HG02852 (cell line): Measurements from ENCODE around the gene UNC119B.
"Not testable (repeated sequence)": the region's sequence is repeated elsewhere in the genome, so short reads cannot be mapped to it uniquely, and the experiment has no call there.

Source experiments
- ATAC-seq: cut with Tn5 transposase; IDR thresholded peaks from one replicate; pipeline ENCODE4 v1.9.1; 2021; ENCODE audit warnings: mild to moderate bottlenecking, moderate library complexity; ENCODE audit not compliant: unreplicated experiment

UNC119B gene

DNA sequence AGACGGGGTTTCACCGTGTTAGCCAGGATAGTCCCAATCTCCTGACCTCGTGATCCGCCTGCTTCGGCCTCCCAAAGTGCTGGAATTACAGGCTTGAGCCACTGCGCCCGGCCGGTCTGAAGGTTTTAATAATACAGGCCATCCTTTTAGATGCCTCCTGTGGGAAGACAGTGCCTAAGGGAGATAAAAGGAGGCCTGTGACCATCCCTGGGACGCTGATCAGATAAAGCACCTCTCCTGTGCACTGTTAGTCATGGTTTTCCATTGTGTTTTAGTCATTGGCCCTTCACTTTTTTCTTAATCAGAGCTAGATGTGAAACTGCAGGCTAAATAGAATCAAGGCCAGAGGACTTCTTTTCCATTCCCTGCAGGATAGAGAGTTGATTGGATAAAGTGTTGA is 7.8 kb downstream of the UNC119B start:
- ATAC-seq: no peak

GRCh38 chr12:120719072-120719471 is 8.8 kb downstream of the UNC119B start:
- ATAC-seq: no peak

DNA sequence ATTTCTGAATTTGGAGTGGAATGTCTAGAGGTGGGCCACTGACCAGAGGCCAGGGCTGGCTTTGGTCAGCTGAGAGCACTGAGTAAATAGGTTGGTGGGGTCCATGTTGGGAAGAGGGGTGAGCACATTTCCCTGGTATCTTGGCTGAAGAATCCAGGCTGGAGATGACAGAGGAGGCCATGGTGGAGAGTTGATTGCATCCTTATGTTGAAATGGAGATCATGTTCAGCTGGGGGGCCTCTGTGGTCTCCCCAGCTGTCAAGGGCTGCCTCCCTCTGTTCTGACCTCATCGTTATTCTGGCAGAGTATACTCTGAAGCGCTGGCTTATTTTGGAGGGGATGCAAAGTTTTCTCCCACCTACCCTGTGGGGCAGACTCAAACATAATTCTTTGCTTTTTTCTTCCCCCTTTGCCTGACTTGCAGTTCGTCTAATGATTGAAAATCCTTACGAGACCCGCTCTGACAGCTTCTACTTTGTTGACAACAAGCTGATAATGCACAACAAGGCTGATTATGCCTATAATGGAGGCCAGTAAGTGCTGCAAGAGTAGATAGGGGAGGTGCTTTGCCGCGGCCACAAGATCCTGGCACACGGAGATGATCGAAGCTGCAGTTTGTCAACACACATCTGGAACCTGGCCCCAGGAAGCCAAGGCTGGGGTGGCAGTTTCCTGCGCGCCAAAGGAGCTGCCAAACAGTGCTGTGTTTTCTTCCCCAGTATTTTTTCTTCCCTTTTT is 9.4 kb downstream of the UNC119B start:
- no peak for ATAC-seq

DNA sequence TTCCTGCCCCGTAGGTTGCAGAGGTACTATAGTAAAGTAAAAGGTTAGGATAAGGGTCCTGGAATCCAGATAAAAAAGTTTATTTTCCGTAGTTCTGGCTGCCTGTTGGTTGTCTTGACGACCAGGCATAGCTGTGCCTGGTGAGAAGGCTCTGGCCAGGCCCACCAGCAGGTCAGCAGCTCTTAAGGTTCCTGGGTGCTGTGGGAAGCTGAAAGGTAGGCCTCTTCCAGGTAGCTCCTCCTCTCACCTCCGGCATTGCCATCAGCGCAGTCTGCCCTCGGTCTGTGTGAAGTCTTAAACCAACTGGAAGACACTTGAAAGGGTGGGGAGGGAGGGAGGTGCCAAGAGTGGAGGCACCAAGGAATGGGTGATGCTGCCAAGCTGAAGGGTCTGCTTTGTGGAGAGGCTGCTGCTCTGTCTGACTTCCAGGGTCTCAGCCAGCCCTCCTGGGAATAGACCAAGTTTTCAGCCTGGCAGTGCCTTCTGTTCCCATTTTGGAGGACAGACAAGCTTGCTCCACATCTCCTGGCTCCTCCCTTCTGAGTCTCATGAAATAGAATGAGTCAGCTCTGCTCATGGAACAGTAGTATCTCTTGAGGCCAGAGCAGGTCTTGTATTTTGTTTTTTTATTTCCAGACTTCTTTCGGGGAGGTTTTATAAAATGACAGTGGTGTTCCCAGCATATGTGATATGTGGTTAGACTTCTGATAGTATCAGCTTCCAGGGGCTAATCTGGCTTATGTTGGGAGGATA is 10.2 kb downstream of the UNC119B start:
- ATAC-seq: no peak

GRCh38 chr12:120720987-120721801 is 10.9 kb downstream of the UNC119B start:
- ATAC-seq: no peak

DNA sequence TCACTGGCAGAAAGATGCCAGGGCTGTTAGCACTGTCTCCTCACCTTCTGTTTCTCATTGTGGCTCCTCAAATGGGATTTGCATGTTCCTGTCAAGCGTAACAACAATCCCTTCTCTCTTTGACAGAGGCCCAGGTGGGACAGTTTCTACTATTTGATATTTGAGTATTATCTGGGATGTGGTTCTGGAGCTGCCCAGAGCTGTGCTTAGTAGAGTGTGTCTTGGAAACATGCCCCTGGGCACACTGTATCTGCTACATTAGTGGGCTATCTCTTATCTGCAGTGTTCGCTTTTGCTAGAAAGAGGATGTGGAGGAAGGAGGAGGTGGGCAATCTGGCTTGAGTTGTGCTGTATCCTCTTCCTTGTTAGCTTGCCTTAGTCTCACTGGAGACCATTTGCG is 11.6 kb downstream of the UNC119B start:
- ATAC-seq: no peak

DNA sequence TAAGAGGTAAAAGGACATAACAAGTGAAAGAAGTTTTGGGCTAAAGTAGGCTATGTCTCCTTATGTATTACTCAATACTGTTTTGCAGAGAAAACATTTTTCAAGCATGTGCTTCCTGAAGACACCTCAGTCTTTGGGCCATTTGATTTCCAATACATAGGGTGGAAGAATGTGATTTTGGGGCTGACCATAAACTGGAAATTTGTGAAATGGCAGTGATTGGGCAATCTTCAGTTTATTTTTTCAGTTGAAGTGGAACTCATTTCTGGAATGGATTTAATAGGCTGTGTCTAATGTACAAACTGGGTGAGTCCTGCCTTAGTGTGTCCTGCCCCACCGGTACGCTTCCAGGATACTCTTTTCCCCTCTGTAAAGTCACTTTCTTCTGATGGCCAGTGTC is 12.5 kb downstream of the UNC119B start:
- ATAC-seq: no peak

DNA sequence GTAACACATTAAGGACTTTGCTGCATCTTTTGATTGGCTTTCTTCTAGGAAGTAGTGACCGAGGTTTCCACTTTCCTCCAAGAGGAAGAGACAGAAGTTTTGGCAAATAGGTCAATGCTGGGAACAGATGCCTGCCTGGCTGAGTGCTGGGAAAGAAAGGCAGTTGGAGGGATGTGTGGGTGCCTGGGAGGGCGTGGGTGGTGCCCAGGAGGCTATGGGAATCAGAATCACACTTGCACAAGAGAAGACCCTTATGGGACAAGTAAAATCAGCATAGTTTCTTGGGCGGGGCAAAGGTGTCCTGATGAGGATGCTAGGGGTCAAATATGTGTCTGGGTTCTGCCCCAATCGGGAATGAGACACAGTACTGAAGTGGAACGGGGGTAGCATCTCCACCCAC is 14.5 kb downstream of the UNC119B start:
- ATAC-seq: no peak

- ATAC-seq: peak; percentile 4
These were observed 14.9 kb downstream of the UNC119B start for GRCh38 chr12:120725151-120725658.

DNA sequence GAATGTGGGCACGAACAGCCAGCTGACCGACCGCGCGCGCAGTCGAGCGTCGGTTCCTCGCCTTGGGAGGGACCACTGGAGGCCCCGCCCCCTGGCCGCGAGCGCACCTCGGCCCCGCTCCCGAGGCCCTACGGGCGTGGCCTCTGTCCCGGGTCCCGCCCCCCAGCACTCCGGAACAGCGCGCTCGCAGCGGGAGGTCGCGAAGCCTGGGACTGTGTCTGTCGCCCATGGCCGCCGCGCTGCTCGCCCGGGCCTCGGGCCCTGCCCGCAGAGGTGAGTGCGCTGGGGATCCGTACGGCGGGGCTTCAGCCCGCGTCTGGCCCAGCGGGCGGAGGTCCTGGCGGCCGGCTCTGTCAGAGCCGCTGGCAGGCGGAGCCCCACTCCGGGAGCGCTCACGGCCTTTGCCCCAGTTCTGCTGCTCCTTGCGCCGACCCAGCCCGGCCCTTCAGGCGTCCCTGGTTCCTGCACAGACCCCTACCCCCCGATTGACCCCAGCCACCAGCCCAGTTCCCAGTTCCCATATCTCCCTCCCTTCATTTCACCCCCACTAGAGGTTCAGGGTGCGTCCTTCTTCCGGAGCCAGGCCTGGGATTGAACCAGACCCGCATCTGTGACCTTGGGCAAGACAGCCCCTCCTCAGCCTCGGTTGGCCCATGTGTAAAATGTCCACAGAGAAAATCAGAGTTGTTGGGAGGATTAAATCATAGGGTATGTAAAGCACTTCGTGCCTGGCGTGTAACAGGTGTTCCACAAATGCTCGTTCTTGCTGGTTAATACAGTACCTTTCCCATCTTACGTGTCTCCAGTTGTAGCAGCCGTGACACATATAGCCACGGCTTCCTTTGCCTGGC is 15.6 kb downstream of the UNC119B start, which contains the start of gene ACADS:
TSS of gene ACADS (plus strand) at position 168 of the 851 bp plus-strand sequence. CDS start at position 228, 60 bp downstream.
- ATAC-seq: peak; percentile 92

DNA sequence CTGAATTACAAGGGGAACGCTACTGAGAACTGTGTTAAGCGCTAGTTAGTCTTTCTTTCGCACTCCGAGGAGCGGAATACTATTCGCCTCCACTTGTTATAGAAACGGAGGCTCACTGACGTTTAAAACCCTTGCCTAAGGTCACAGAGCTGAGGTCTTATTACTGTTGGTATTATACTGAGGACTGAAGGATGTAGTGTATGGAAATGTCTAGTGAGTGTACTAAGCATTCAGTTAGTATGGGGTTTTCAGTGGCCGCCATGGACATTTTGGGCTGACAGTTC is 16.2 kb downstream of the UNC119B start:
- no peak for ATAC-seq

DNA sequence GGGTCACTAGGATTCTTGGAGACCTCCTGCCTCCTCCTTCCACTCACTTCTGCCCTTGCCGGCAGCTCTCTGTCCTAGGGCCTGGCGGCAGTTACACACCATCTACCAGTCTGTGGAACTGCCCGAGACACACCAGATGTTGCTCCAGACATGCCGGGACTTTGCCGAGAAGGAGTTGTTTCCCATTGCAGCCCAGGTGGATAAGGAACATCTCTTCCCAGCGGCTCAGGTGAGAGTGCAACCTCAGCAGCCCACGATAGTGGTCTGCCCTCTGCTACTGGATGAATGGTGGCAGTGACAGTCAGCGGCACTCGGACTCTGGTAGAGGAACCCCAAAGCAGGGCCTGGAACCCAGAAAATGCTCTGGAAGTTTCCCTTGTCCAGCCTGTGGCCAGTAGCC is 16.7 kb downstream of the UNC119B start:
- no peak for ATAC-seq

GRCh38 chr12:120732198-120732597 is 21.9 kb downstream of the UNC119B start:
- ATAC-seq: not testable (repeated sequence)

DNA sequence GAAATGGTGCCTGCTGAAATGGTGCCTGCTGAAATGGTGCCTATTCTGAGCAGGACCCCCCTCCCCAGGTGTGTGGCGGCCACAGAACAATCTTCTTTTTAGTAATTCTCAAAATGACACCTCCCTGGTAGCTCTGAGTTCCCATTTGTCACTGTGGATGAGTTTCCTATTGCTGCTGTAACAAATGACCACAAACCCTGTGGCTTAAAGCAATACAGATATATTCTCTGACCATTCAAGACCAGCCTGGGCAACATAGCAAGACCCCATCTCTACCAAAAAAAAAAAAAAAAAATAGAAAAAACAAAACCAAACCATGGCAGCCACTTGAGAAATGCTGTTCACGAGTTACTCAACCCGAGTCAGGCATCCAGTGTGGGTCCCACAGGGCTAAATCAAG is 23.3 kb downstream of the UNC119B start:
- ATAC-seq: no peak

- ATAC-seq: no peak
These were observed 24.0 kb downstream of the UNC119B start for GRCh38 chr12:120734210-120734609.

- no peak for ATAC-seq
These were observed 24.9 kb downstream of the UNC119B start for GRCh38 chr12:120735181-120735580.

DNA sequence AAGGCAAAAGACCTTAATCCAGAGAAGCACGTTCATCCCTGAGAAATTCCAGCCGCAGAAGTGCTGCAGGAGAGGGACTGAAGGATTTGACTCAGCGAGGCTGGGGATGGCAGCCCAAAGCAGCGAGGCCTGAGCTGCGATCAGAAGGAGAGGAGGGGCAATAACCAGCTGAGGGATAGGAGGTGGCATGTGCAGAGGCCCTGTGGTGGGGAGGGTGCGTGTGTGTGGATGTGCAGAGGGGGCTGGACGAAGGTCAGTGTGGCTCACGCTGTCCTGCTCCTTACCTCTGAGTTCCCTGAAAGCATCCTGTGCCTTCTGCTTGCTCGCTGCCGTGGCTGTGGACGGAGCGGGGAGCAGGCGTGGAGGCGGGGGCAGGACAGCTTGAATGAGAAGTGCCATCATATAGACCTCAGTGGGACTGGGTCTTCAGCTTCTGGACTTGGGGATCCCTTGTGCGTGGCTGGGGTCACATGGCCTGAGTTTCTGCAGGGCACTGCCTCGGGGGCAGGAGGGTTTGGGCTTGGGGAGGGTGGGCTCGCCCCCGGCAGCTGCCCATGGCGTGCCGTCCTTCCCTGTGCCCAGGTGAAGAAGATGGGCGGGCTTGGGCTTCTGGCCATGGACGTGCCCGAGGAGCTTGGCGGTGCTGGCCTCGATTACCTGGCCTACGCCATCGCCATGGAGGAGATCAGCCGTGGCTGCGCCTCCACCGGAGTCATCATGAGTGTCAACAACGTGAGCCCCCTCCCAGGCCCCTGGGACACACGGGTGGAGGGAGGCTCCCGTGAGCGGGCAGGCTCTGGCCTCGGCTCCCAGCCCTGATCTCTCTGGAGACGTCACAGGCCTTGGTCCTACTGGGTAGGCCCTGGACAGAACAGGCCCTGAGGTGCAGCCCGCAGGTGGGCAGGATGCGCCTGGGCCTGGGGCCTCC is 26.4 kb downstream of the UNC119B start:
- no peak for ATAC-seq

DNA sequence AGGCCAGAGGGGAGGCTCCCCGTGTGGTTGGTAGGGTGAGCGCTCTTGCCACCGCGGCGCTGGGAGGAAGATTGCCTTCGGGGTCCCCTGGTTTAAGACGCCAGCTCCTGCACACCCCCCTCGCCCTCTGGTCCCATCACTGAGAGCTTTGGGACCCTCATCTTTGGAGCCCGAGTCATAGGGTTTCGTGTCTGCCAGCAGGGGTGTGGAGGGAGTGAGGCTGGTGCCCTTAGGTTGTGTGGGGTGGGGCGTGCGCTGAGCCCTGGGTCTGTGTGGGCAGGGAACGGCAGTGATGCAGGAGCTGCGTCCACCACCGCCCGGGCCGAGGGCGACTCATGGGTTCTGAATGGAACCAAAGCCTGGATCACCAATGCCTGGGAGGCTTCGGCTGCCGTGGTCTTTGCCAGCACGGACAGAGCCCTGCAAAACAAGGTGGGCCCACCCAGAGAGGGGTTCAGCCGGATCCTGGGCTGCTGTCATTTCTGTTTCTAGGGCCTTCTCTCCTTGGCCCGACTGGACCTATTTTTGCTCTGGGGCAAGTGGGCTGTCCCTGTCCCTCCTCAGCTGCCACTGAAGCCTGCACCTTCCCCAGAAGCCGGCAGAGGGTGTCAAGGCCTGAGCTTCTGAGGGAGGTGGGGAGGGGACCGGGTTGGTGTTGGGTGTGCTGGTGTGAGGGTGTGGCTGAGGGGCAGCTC is 27.4 kb downstream of the UNC119B start:
- ATAC-seq: no peak
